Stimulated activated CD4-positive, alpha-beta T cell treated with anti-CD3 and anti-CD28 coated beads, Interleukin-4, amount 100 ng/mL, for 48 hours (primary cell): ENCODE data around the gene P3R3URF.
A peak's percentile ranks its signal among the peaks of the same experiment; 100 is the strongest.

Experiments used
- DNase-seq, 2 donors: peaks; one replicate each; pipeline ENCODE4 v3.0.0-alpha.2; 2020; ENCODE audit warnings: low read depth in 2 of 2

P3R3URF gene

GRCh38 chr1:46132529-46133180 lies 43.6 kb downstream of the P3R3URF start, which contains the start of gene PIK3R3:
Gene PIK3R3 (minus strand): TSS chr1:46132629. CDS start chr1:46131952, 677 bp downstream.
- DNase-seq: peak; percentile 77 to 90

- DNase-seq: peak; percentile 6 to 13
These were observed 44.4 kb downstream of the P3R3URF start for GRCh38 chr1:46131712-46132528.

- no peak for DNase-seq
These were observed 45.2 kb downstream of the P3R3URF start for GRCh38 chr1:46131093-46131492.

DNA sequence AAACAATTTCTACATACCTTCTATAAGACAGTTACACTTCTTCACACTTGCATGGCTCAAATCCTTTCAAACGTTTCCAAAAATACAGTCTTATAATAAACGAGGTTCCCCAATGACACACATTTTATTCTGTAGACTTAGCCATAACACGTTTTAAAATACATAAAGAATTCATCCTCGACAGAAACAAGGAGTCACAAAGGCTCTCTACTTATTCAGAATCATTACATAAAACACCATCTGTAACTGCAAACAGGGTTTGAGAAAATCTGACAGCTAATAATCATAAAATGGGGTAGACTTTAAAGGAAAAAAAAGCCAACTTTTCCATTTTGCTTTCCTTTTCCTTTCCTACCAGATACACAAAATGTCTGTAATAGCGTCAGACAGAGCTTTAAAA lies 45.7 kb downstream of the P3R3URF start:
- DNase-seq: no peak

GRCh38 chr1:46130121-46130520 lies 46.2 kb downstream of the P3R3URF start:
- DNase-seq: no peak

DNA sequence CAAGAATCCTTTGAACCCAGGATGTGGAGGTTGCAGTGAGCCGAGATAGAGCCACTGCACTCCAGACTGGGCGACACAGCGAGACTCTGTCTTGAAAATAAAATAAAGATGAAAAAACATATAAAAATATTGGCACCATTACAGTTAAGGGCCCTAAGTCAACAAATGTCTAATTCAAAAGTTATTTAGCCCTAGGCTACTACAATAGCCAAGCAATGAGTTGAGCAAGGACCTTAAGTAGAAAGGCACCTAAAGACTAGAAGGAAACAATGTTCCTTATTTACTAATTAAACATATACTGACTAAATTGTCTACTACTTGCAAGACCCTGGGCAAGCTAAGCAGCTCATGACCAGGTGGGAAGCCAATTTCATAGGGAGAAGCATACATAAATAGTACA lies 47.9 kb downstream of the P3R3URF start:
- DNase-seq: no peak
